Stimulated activated CD8-positive, alpha-beta memory T cell treated with anti-CD3 and anti-CD28 coated beads, Interleukin-15, amount 100 ng/mL, for 1 hour (primary cell): ENCODE data around the gene MLLT6.
A peak's percentile ranks its signal among the peaks of the same experiment; 100 is the strongest.

ENCODE experiments used
- DNase-seq: peaks from one replicate; pipeline ENCODE4 v3.0.0-alpha.2; 2020; ENCODE audit warnings: low read depth

MLLT6 gene

GRCh38 chr17:38704606-38705522 is at the start of gene MLLT6:
MLLT6 (plus strand) TSS chr17:38705273; CDS start chr17:38705633, 360 bp downstream.
- peak; percentile 53 for DNase-seq

- no peak for DNase-seq
Measured at GRCh38 chr17:38656959-38657823, 47.9 kb upstream of the MLLT6 start.

GRCh38 chr17:38657824-38658740 is 47.0 kb upstream of the MLLT6 start:
- no peak for DNase-seq

GRCh38 chr17:38658741-38659345 is 46.2 kb upstream of the MLLT6 start:
- no peak for DNase-seq

GRCh38 chr17:38659415-38659814 is 45.7 kb upstream of the MLLT6 start:
- no peak for DNase-seq

- no peak for DNase-seq
Measured at GRCh38 chr17:38660097-38661025, 44.7 kb upstream of the MLLT6 start.

- no peak for DNase-seq
Measured at GRCh38 chr17:38663125-38663751, 41.8 kb upstream of the MLLT6 start.

GRCh38 chr17:38663964-38664644 is 41.0 kb upstream of the MLLT6 start:
- no peak for DNase-seq

GRCh38 chr17:38667099-38667786 is 37.8 kb upstream of the MLLT6 start:
- DNase-seq = peak; percentile 23

- no peak for DNase-seq
Measured at GRCh38 chr17:38667787-38668122, 37.3 kb upstream of the MLLT6 start.

- no peak for DNase-seq
Measured at GRCh38 chr17:38669520-38669919, 35.6 kb upstream of the MLLT6 start.

GRCh38 chr17:38671939-38672720 is 32.9 kb upstream of the MLLT6 start:
- DNase-seq = no peak

GRCh38 chr17:38672788-38673706 is 32.0 kb upstream of the MLLT6 start:
- DNase-seq = no peak

GRCh38 chr17:38673707-38674013 is 31.4 kb upstream of the MLLT6 start:
- no peak for DNase-seq

GRCh38 chr17:38674014-38674748 is 30.9 kb upstream of the MLLT6 start:
- DNase-seq = no peak
